Activated CD4-positive, alpha-beta memory T cell treated with anti-CD3 and anti-CD28 coated beads for 36 hours (primary cell): ENCODE data around the gene COIL. TPM values are rescaled to one million over a fixed set of nuclear protein-coding genes. Genes with fewer than 3 reads are reported as not detected.
"Not testable (repeated sequence)": the region's sequence is repeated elsewhere in the genome, so short reads cannot be mapped to it uniquely, and the experiment has no call there.

ENCODE experiments used
- CTCF ChIA-PET: fragments of 350-600 bp; sonication (Branson Sonifier 250); formaldehyde crosslinking; loops from one replicate; lab custom pipeline; 2021; ENCODE audit warnings: antibody characterized with exemption, inconsistent platforms; lab: Charles Lee
- POLR2A ChIA-PET: fragments of 350-600 bp; sonication (Branson Sonifier 250); formaldehyde crosslinking; loops from one replicate; lab custom pipeline; 2021; ENCODE audit warnings: antibody characterized with exemption; lab: Charles Lee
- DNase-seq: peaks from one replicate; pipeline ENCODE4 v3.0.0-alpha.2; 2020
- H3K27ac Mint-ChIP-seq: one replicate; pipeline ENCODE4 v1.8.0; 2021; ENCODE audit warnings: mixed read lengths
- H3K27me3 Mint-ChIP-seq: one replicate; pipeline ENCODE4 v1.8.0; 2021; ENCODE audit warnings: mixed read lengths
- H3K36me3 Mint-ChIP-seq: one replicate; pipeline ENCODE4 v1.8.0; 2021; ENCODE audit warnings: mixed read lengths
- H3K4me1 Mint-ChIP-seq: one replicate; pipeline ENCODE4 v1.8.0; 2021; ENCODE audit warnings: low read depth, mixed read lengths
- H3K4me3 Mint-ChIP-seq: one replicate; pipeline ENCODE4 v1.8.0; 2021; ENCODE audit warnings: mild to moderate bottlenecking, mixed read lengths
- H3K9me3 Mint-ChIP-seq: one replicate; pipeline ENCODE4 v1.8.0; 2021; ENCODE audit warnings: mixed read lengths
- intact Hi-C: fragments of 100-400 bp; cut with micrococcal nuclease; formaldehyde crosslinking; loops from one replicate; pipeline ENCODE4 v1.15.1; 2023
- total RNA-seq, 2 experiments: library from RNA; stranded (reverse); gene quantifications; one replicate each; pipeline ENCODE4 v1.2.3, GENCODE V29; 2021

COIL gene
- total RNA-seq, 2 experiments from 2014 or later: 16.9 TPM

- Mint-ChIP-seq H3K4me1 (peaks cover 18% of the 10 kb centered on the region), H3K36me3 (peaks cover under 1% of the 10 kb centered on the region), H3K27me3 (no peaks in the 10 kb centered on the region), H3K27ac (no peak overlapping the region), H3K4me3 (peak overlapping the region; percentile 54), H3K9me3 (no peaks in the 10 kb centered on the region)
- intact Hi-C loops: loop anchor here (5.0 kb wide), 1 partner anchor 35 kb away; no protein-coding TSS in a partner anchor
- no peak for DNase-seq
- POLR2A ChIA-PET: interaction anchor here (0.9 kb wide), 1 partner anchor 63 kb away, joined by 3 read pairs; the partner anchor contains the start of gene TRIM25
- CTCF ChIA-PET: interaction anchor here (0.7 to 2.1 kb wide), 5 partner anchors 16 to 463 kb away, joined by 3 to 5 read pairs (median 4); partner anchors contain the start of gene COIL
These were observed 16.2 kb upstream of the COIL start for GRCh38 chr17:56976941-56977608.

- H3K27ac Mint-ChIP-seq: no peak overlapping the region
- no peaks in the 10 kb centered on the region for H3K36me3 Mint-ChIP-seq
- no peak for DNase-seq
- H3K9me3 Mint-ChIP-seq: no peaks in the 10 kb centered on the region
- POLR2A ChIA-PET: no interaction called here
- H3K4me1 Mint-ChIP-seq: peaks cover 18% of the 10 kb centered on the region
- no peaks in the 10 kb centered on the region for H3K27me3 Mint-ChIP-seq
- CTCF ChIA-PET: interaction anchor here (1.3 kb wide), 1 partner anchor 15 kb away, joined by 4 read pairs; the partner anchor contains the start of gene COIL
- H3K4me3 Mint-ChIP-seq: no peak overlapping the region
- intact Hi-C loops: loop anchor here (5.0 kb wide), 1 partner anchor 37 kb away; no protein-coding TSS in a partner anchor
These were observed 14.8 kb upstream of the COIL start for GRCh38 chr17:56975656-56976055.

- no peak for DNase-seq
- Mint-ChIP-seq H3K27me3 (no peaks in the 10 kb centered on the region), H3K36me3 (no peaks in the 10 kb centered on the region), H3K9me3 (no peaks in the 10 kb centered on the region), H3K4me1 (peaks cover 16% of the 10 kb centered on the region), H3K4me3 (no peak overlapping the region), H3K27ac (no peak overlapping the region)
- ChIA-PET POLR2A (interaction anchor here (0.6 kb wide), 1 partner anchor 13 kb away, joined by 3 read pairs; no protein-coding TSS in a partner anchor), CTCF (no interaction called here)
- intact Hi-C loops: no loop called here
These were observed 13.2 kb upstream of the COIL start for GRCh38 chr17:56974055-56974454.

GRCh38 chr17:56973520-56973919, 12.7 kb upstream of the COIL start:
- ChIA-PET CTCF (interaction anchor here (2.1 kb wide), 1 partner anchor 13 kb away, joined by 4 read pairs; the partner anchor contains the start of gene COIL), POLR2A (no interaction called here)
- H3K27ac Mint-ChIP-seq: no peak overlapping the region

GRCh38 chr17:56972111-56972730, 11.4 kb upstream of the COIL start:
- Mint-ChIP-seq H3K36me3 (no peaks in the 10 kb centered on the region), H3K27me3 (no peaks in the 10 kb centered on the region), H3K9me3 (no peaks in the 10 kb centered on the region), H3K4me3 (no peak overlapping the region), H3K4me1 (peaks cover 4% of the 10 kb centered on the region), H3K27ac (no peak overlapping the region)
- no peak for DNase-seq
- intact Hi-C loops: no loop called here
- POLR2A ChIA-PET: no interaction called here
- CTCF ChIA-PET: interaction anchor here (2.1 kb wide), 1 partner anchor 12 kb away, joined by 4 read pairs; the partner anchor contains the start of gene COIL

More at GRCh38 chr17:56973520-56973919, 12.7 kb upstream of the COIL start:
- no peaks in the 10 kb centered on the region for H3K27me3 Mint-ChIP-seq
- H3K36me3 Mint-ChIP-seq: no peaks in the 10 kb centered on the region
- H3K9me3 Mint-ChIP-seq: no peaks in the 10 kb centered on the region
- intact Hi-C loops: no loop called here
- H3K4me1 Mint-ChIP-seq: peaks cover 10% of the 10 kb centered on the region
- DNase-seq: no peak
- H3K4me3 Mint-ChIP-seq: no peak overlapping the region

GRCh38 chr17:56970974-56971373, 10.1 kb upstream of the COIL start:
- POLR2A ChIA-PET: no interaction called here
- intact Hi-C loops: no loop called here
- Mint-ChIP-seq H3K4me1 (no peaks in the 10 kb centered on the region), H3K27me3 (no peaks in the 10 kb centered on the region), H3K27ac (no peak overlapping the region), H3K9me3 (no peaks in the 10 kb centered on the region), H3K36me3 (no peaks in the 10 kb centered on the region), H3K4me3 (no peak overlapping the region)
- CTCF ChIA-PET: no interaction called here
- DNase-seq: no peak

GRCh38 chr17:56966338-56966737, 5.5 kb upstream of the COIL start:
- Mint-ChIP-seq H3K27me3 (no peaks in the 10 kb centered on the region), H3K36me3 (no peaks in the 10 kb centered on the region), H3K4me1 (peaks cover 2% of the 10 kb centered on the region), H3K27ac (no peak overlapping the region), H3K4me3 (no peak overlapping the region), H3K9me3 (no peaks in the 10 kb centered on the region)
- intact Hi-C loops: loop anchor here (10.0 kb wide), 1 partner anchor 372 kb away; the partner anchor contains the start of gene NOG
- POLR2A ChIA-PET: no interaction called here
- CTCF ChIA-PET: no interaction called here
- DNase-seq: no peak

- H3K27ac Mint-ChIP-seq, POLR2A ChIA-PET, H3K9me3 Mint-ChIP-seq, H3K4me1 Mint-ChIP-seq, H3K27me3 Mint-ChIP-seq, DNase-seq, H3K4me3 Mint-ChIP-seq, H3K36me3 Mint-ChIP-seq, CTCF ChIA-PET: not testable (repeated sequence)
- intact Hi-C loops: loop anchor here (10.0 kb wide), 1 partner anchor 371 kb away; the partner anchor contains the start of gene NOG
These were observed 4.8 kb upstream of the COIL start for GRCh38 chr17:56965681-56966080.

GRCh38 chr17:56965241-56965640, 4.4 kb upstream of the COIL start:
- H3K27me3 Mint-ChIP-seq, H3K27ac Mint-ChIP-seq, DNase-seq, H3K4me3 Mint-ChIP-seq, POLR2A ChIA-PET, H3K4me1 Mint-ChIP-seq, H3K9me3 Mint-ChIP-seq, H3K36me3 Mint-ChIP-seq: not testable (repeated sequence)
- CTCF ChIA-PET: interaction anchor here (1.3 kb wide), 1 partner anchor 13 kb away, joined by 6 read pairs; the partner anchor contains the start of gene SCPEP1
- intact Hi-C loops: loop anchor here (10.0 kb wide), 1 partner anchor 370 kb away; the partner anchor contains the start of gene NOG

GRCh38 chr17:56956992-56957391, 3.9 kb downstream of the COIL start:
- intact Hi-C loops: no loop called here
- Mint-ChIP-seq H3K27me3 (no peaks in the 10 kb centered on the region), H3K4me1 (peaks cover 25% of the 10 kb centered on the region), H3K27ac (no peak overlapping the region), H3K4me3 (no peak overlapping the region), H3K36me3 (no peaks in the 10 kb centered on the region), H3K9me3 (no peaks in the 10 kb centered on the region)
- DNase-seq: no peak
- POLR2A ChIA-PET: interaction anchor here (0.7 kb wide), 1 partner anchor 43 kb away, joined by 3 read pairs; the partner anchor contains the start of gene TRIM25
- CTCF ChIA-PET: interaction anchor here (1.4 kb wide), 1 partner anchor 137 kb away, joined by 4 read pairs; no protein-coding TSS in a partner anchor

- peaks cover 21% of the 10 kb centered on the region for H3K36me3 Mint-ChIP-seq
- no peaks in the 10 kb centered on the region for H3K9me3 Mint-ChIP-seq
- POLR2A ChIA-PET: no interaction called here
- no peak for DNase-seq
- H3K4me1 Mint-ChIP-seq: no peaks in the 10 kb centered on the region
- no peaks in the 10 kb centered on the region for H3K27me3 Mint-ChIP-seq
- no peak overlapping the region for H3K4me3 Mint-ChIP-seq
- CTCF ChIA-PET: no interaction called here
- no peak overlapping the region for H3K27ac Mint-ChIP-seq
- intact Hi-C loops: no loop called here
These were observed 11.3 kb downstream of the COIL start for GRCh38 chr17:56949595-56949994.

GRCh38 chr17:56948491-56948890, 12.4 kb downstream of the COIL start:
- intact Hi-C loops: no loop called here
- ChIA-PET POLR2A (no interaction called here), CTCF (no interaction called here)
- Mint-ChIP-seq H3K27me3 (no peaks in the 10 kb centered on the region), H3K27ac (no peak overlapping the region), H3K4me1 (no peaks in the 10 kb centered on the region), H3K9me3 (no peaks in the 10 kb centered on the region), H3K4me3 (no peak overlapping the region), H3K36me3 (peaks cover 26% of the 10 kb centered on the region)
- no peak for DNase-seq
